ENCODE results near the gene PLBD1. TPM values are rescaled to one million over a fixed set of nuclear protein-coding genes. Genes with fewer than 3 reads are reported as not detected.

PLBD1 gene
- polyA plus RNA-seq, 1 of the 3 experiments (the other 2 are of a cell fraction): 0.10 TPM

GRCh38 chr12:14564336-14564959, 3.2 kb downstream of the PLBD1 start:
- H3K4me2 ChIP-seq: no peak overlapping the region
- no peaks in the 10 kb centered on the region for H3K36me3 ChIP-seq (replicated peaks in 1 of 2; ENCODE audit: control insufficient read depth in 1 of 2, insufficient read depth in 2 of 2, low read length in 1 of 2)
- no peaks in the 10 kb centered on the region for H3K79me2 ChIP-seq (ENCODE audit: insufficient read depth)
- no peak overlapping the region for H3K9ac ChIP-seq
- CTCF ChIA-PET: interaction anchor here (1.1 kb wide), 1 partner anchor 397 kb away, joined by 3 read pairs; no protein-coding TSS in a partner anchor
- H3K27ac ChIP-seq (ENCODE audit: low read depth in 2 of 2, low read length in 1 of 2): no peak overlapping the region
- no peaks in the 10 kb centered on the region for H3K27me3 ChIP-seq (ENCODE audit: insufficient read depth)
- TF ChIP-seq IRF3 (IDR thresholded peaks at IDR 0.05; ENCODE audit: low read depth, low read length): no peak
- no peak for TF ChIP-seq EZH2phosphoT487 (IDR thresholded peaks at IDR 0.05; ENCODE audit: borderline replicate concordance, low read depth)
- no peak for TF ChIP-seq TCF12 (IDR thresholded peaks at IDR 0.05)
- WGBS (ENCODE audit: low lambda C conversion rate): 23% methylated on average over 2 of the region's 2 CpGs
- no peaks in the 10 kb centered on the region for H3F3A ChIP-seq (replicated peaks; ENCODE audit: insufficient read depth)
- H2AFZ ChIP-seq (ENCODE audit: low read depth): no peak overlapping the region
- H4K20me1 ChIP-seq (ENCODE audit: insufficient read depth): no peaks in the 10 kb centered on the region
- H3K9me3 ChIP-seq: no peaks in the 10 kb centered on the region
- no peaks in the 10 kb centered on the region for H3K9me2 ChIP-seq
- POLR2A ChIA-PET: no interaction called here
- DNase-seq: peak; percentile 32
- H3K4me3 ChIP-seq (ENCODE audit: low read depth in 2 of 2, low read length in 1 of 2): no peak overlapping the region
- H3K4me1 ChIP-seq (ENCODE audit: control insufficient read depth in 1 of 2, insufficient read depth in 2 of 2, low read depth in 1 of 2, low read length in 1 of 2): no peaks in the 10 kb centered on the region; a peak in 1 of 4 replicates

- DNase-seq: no peak
- 36% methylated on average over 4 of the region's 4 CpGs for WGBS (ENCODE audit: low lambda C conversion rate)
- Histone ChIP-seq H3K79me2 (ENCODE audit: insufficient read depth) (no peaks in the 10 kb centered on the region), H3K4me3 (ENCODE audit: low read depth in 2 of 2, low read length in 1 of 2) (no peak overlapping the region), H3F3A (replicated peaks; ENCODE audit: insufficient read depth) (no peaks in the 10 kb centered on the region), H3K9ac (no peak overlapping the region), H3K9me2 (no peaks in the 10 kb centered on the region), H4K20me1 (ENCODE audit: insufficient read depth) (no peaks in the 10 kb centered on the region), H3K9me3 (no peaks in the 10 kb centered on the region), H3K27ac (ENCODE audit: low read depth in 2 of 2, low read length in 1 of 2) (no peak overlapping the region), H2AFZ (ENCODE audit: low read depth) (no peak overlapping the region), H3K27me3 (ENCODE audit: insufficient read depth) (no peaks in the 10 kb centered on the region), H3K36me3 (replicated peaks in 1 of 2; ENCODE audit: control insufficient read depth in 1 of 2, insufficient read depth in 2 of 2, low read length in 1 of 2) (no peaks in the 10 kb centered on the region), H3K4me2 (no peak overlapping the region), H3K4me1 (ENCODE audit: control insufficient read depth in 1 of 2, insufficient read depth in 2 of 2, low read depth in 1 of 2, low read length in 1 of 2) (no peaks in the 10 kb centered on the region; a peak in 1 of 4 replicates)
- CTCF ChIA-PET: interaction anchor here (0.6 kb wide), 1 partner anchor 1063 kb away, joined by 3 read pairs; no protein-coding TSS in a partner anchor
- POLR2A ChIA-PET: no interaction called here
- TF ChIP-seq MEF2A (IDR thresholded peaks at IDR 0.05; ENCODE audit: borderline replicate concordance, low read depth) (no peak), FOSL2 (IDR thresholded peaks at IDR 0.05; ENCODE audit: borderline replicate concordance, low read depth) (no peak), EP300 (IDR thresholded peaks at IDR 0.05; ENCODE audit: borderline replicate concordance in 1 of 2, low read depth in 1 of 2, low read length in 1 of 2) (no peak), EZH2phosphoT487 (IDR thresholded peaks at IDR 0.05; ENCODE audit: borderline replicate concordance, low read depth) (no peak), JUND (IDR thresholded peaks at IDR 0.05) (no peak), USF1 (IDR thresholded peaks at IDR 0.05; ENCODE audit: borderline replicate concordance, low read depth) (no peak), NFIC (IDR thresholded peaks at IDR 0.05; ENCODE audit: borderline replicate concordance) (no peak), FOXM1 (IDR thresholded peaks at IDR 0.05; ENCODE audit: low read depth) (no peak), TCF12 (IDR thresholded peaks at IDR 0.05) (no peak), YY1 (IDR thresholded peaks at IDR 0.05; ENCODE audit: low read depth) (no peak), FOXJ3 (CRISPR knock-in tag; IDR thresholded peaks at IDR 0.05) (no peak), REST (IDR thresholded peaks at IDR 0.05; ENCODE audit: low read depth, low read length) (no peak), USF2 (IDR thresholded peaks at IDR 0.05; ENCODE audit: borderline replicate concordance, low read depth, low read length) (no peak), TEAD4 (IDR thresholded peaks at IDR 0.05; ENCODE audit: borderline replicate concordance, insufficient read depth) (no peak), SMC3 (IDR thresholded peaks at IDR 0.05; ENCODE audit: low read depth, low read length) (no peak), RCOR1 (IDR thresholded peaks at IDR 0.05; ENCODE audit: low read length) (no peak), RXRA (IDR thresholded peaks at IDR 0.05; ENCODE audit: borderline replicate concordance, low read depth) (no peak), ELF1 (IDR thresholded peaks at IDR 0.05) (no peak)
These were observed 4.6 kb downstream of the PLBD1 start for GRCh38 chr12:14563046-14563445.

All from SK-N-SH (cell line).